Neural progenitor cell (in vitro differentiated cells): ENCODE results near the gene WDR88. TPM values are rescaled to one million over a fixed set of nuclear protein-coding genes. Genes with fewer than 3 reads are reported as not detected.

Experiments used
- DNase-seq: peaks from one replicate; pipeline ENCODE4 v3.0.0-alpha.2; 2016; ENCODE audit warnings: low spot score
- H2AFZ ChIP-seq: fragments of 200-600 bp; sonication (generic); replicated peaks from 2 replicates; pipeline ENCODE4 v1.6.1; 2016; ENCODE audit warnings: antibody characterized with exemption
- H3F3A ChIP-seq: fragments of 200-600 bp; sonication (generic); 2 replicates; pipeline ENCODE4 v1.6.1; 2016; ENCODE audit warnings: antibody characterized with exemption, low read depth
- H3K27ac ChIP-seq: fragments of 200-600 bp; sonication (generic); 2 replicates; pipeline ENCODE4 v1.5.1; 2016; ENCODE audit warnings: mild to moderate bottlenecking
- H3K27me3 ChIP-seq: fragments of 200-600 bp; sonication (generic); 2 replicates; pipeline ENCODE4 v1.6.1; 2016; ENCODE audit warnings: mild to moderate bottlenecking, moderate library complexity
- H3K36me3 ChIP-seq: fragments of 200-600 bp; sonication (generic); 2 replicates; pipeline ENCODE4 v1.5.1; 2016
- H3K4me1 ChIP-seq: fragments of 200-600 bp; sonication (generic); 2 replicates; pipeline ENCODE4 v1.6.1; 2016; ENCODE audit warnings: mixed run types
- H3K4me2 ChIP-seq: fragments of 200-600 bp; sonication (generic); 2 replicates; pipeline ENCODE4 v1.6.1; 2016
- H3K4me3 ChIP-seq: fragments of 200-600 bp; sonication (generic); 2 replicates; pipeline ENCODE4 v1.5.1; 2016
- H3K79me2 ChIP-seq: fragments of 200-600 bp; sonication (generic); 2 replicates; pipeline ENCODE4 v1.6.1; 2016; ENCODE audit warnings: low read depth
- H3K9ac ChIP-seq: fragments of 200-600 bp; sonication (generic); 2 replicates; pipeline ENCODE4 v1.6.1; 2016
- H3K9me3 ChIP-seq: fragments of 200-600 bp; sonication (generic); 2 replicates; pipeline ENCODE4 v1.5.1; 2016; ENCODE audit warnings: low read depth
- H4K20me1 ChIP-seq: fragments of 200-600 bp; sonication (generic); 2 replicates; pipeline ENCODE4 v1.6.1; 2016; ENCODE audit warnings: low read depth
- H3K27ac Mint-ChIP-seq: 3 replicates; pipeline ENCODE4 v1.8.0; 2021; ENCODE audit warnings: mixed read lengths
- H3K27me3 Mint-ChIP-seq: 2 replicates; pipeline ENCODE4 v1.8.0; 2022; ENCODE audit warnings: low read depth, mild to moderate bottlenecking, inconsistent platforms, moderate library complexity, mixed read lengths; ENCODE audit not compliant: insufficient read depth
- H3K36me3 Mint-ChIP-seq: 3 replicates; pipeline ENCODE4 v1.8.0; 2021; ENCODE audit warnings: mixed read lengths
- H3K4me1 Mint-ChIP-seq: 3 replicates; pipeline ENCODE4 v1.8.0; 2021; ENCODE audit warnings: mixed read lengths
- H3K4me3 Mint-ChIP-seq: 3 replicates; pipeline ENCODE4 v1.8.0; 2021; ENCODE audit warnings: mild to moderate bottlenecking, moderate library complexity, mixed read lengths
- H3K9me3 Mint-ChIP-seq: 3 replicates; pipeline ENCODE4 v1.8.0; 2020; ENCODE audit warnings: mixed read lengths
- CTCF ChIP-seq: fragments of 200-600 bp; sonication (generic); IDR thresholded peaks from 2 replicates; pipeline ENCODE4 v1.5.1; 2017; ENCODE audit warnings: antibody characterized with exemption, mild to moderate bottlenecking
- EZH2 ChIP-seq: fragments of 200-600 bp; sonication (generic); IDR thresholded peaks from 2 replicates; pipeline ENCODE4 v1.6.1; 2017; ENCODE audit warnings: antibody characterized with exemption, mild to moderate bottlenecking, moderate library complexity
- EZH2phosphoT487 ChIP-seq: fragments of 200-600 bp; sonication (generic); IDR thresholded peaks from 2 replicates; pipeline ENCODE4 v1.6.1; 2017; ENCODE audit warnings: antibody characterized with exemption
- total RNA-seq: library from RNA; depleted of rRNA; stranded (reverse); fragments of >200 nt; gene quantifications from 2 replicates; pipeline ENCODE4 v1.2.3, GENCODE V29; 2015; ENCODE audit warnings: low replicate concordance

WDR88 gene
- total RNA-seq, 1 donor from 2014 or later, result not detected

- no peak overlapping the region for H3K4me2 ChIP-seq
- no peaks in the 10 kb centered on the region for H3K27me3 ChIP-seq
- H3K27ac ChIP-seq, result no peak overlapping the region
- H3K79me2 ChIP-seq, result no peaks in the 10 kb centered on the region
- Mint-ChIP-seq H3K9me3 (no peaks in the 10 kb centered on the region), H3K36me3 (peaks cover 14% of the 10 kb centered on the region), H3K27ac (no peak overlapping the region), H3K4me3 (no peak overlapping the region), H3K4me1 (no peaks in the 10 kb centered on the region), H3K27me3 (peaks cover 4% of the 10 kb centered on the region)
- H3K4me3 ChIP-seq, result no peak overlapping the region
- H3K9ac ChIP-seq, result no peak overlapping the region
- H3K9me3 ChIP-seq, result no peaks in the 10 kb centered on the region
- peaks cover 5% of the 10 kb centered on the region for H3K36me3 ChIP-seq
- TF ChIP-seq CTCF (no peak), EZH2phosphoT487 (no peak), EZH2 (no peak)
- H3K4me1 ChIP-seq, result no peaks in the 10 kb centered on the region
- H4K20me1 ChIP-seq, result no peaks in the 10 kb centered on the region
- no peak for DNase-seq
- no peak overlapping the region for H2AFZ ChIP-seq
- no peaks in the 10 kb centered on the region for H3F3A ChIP-seq
Measured at GRCh38 chr19:33111587-33111986, 20.3 kb upstream of the WDR88 start.

- no peak overlapping the region for H3K4me3 ChIP-seq
- DNase-seq, result no peak
- Mint-ChIP-seq H3K4me1 (peaks cover 7% of the 10 kb centered on the region), H3K9me3 (no peaks in the 10 kb centered on the region), H3K27ac (no peak overlapping the region), H3K27me3 (peaks cover 2% of the 10 kb centered on the region), H3K36me3 (peaks cover 18% of the 10 kb centered on the region), H3K4me3 (no peak overlapping the region)
- no peaks in the 10 kb centered on the region for H3K27me3 ChIP-seq
- no peaks in the 10 kb centered on the region for H3K9me3 ChIP-seq
- peaks cover under 1% of the 10 kb centered on the region for H4K20me1 ChIP-seq
- no peak overlapping the region for H3K27ac ChIP-seq
- TF ChIP-seq EZH2 (no peak), EZH2phosphoT487 (no peak), CTCF (no peak)
- H3K79me2 ChIP-seq, result no peaks in the 10 kb centered on the region
- H3F3A ChIP-seq, result peaks cover 4% of the 10 kb centered on the region
- H3K4me1 ChIP-seq, result no peaks in the 10 kb centered on the region
- H3K9ac ChIP-seq, result no peak overlapping the region
- no peak overlapping the region for H2AFZ ChIP-seq
- peaks cover 5% of the 10 kb centered on the region for H3K36me3 ChIP-seq
- no peak overlapping the region for H3K4me2 ChIP-seq
Measured at GRCh38 chr19:33114312-33114711, 17.6 kb upstream of the WDR88 start.

GRCh38 chr19:33117501-33117900 lies 14.4 kb upstream of the WDR88 start:
- H4K20me1 ChIP-seq, result peaks cover 4% of the 10 kb centered on the region
- no peak overlapping the region for H3K27ac Mint-ChIP-seq
- H3K27ac ChIP-seq, result no peak overlapping the region
- no peak overlapping the region for H3K9ac ChIP-seq
- peaks cover 15% of the 10 kb centered on the region for H3K36me3 Mint-ChIP-seq
- TF ChIP-seq EZH2 (no peak), CTCF (no peak), EZH2phosphoT487 (no peak)
- no peaks in the 10 kb centered on the region for H3K9me3 ChIP-seq
- H3K4me2 ChIP-seq, result no peak overlapping the region
- peaks cover 7% of the 10 kb centered on the region for H3K4me1 Mint-ChIP-seq
- H3K36me3 ChIP-seq, result peaks cover 4% of the 10 kb centered on the region
- H3K4me1 ChIP-seq, result no peaks in the 10 kb centered on the region
- H3K4me3 ChIP-seq, result no peak overlapping the region
- no peak overlapping the region for H3K4me3 Mint-ChIP-seq
- H2AFZ ChIP-seq, result no peak overlapping the region
- H3K79me2 ChIP-seq, result no peaks in the 10 kb centered on the region
- no peaks in the 10 kb centered on the region for H3K9me3 Mint-ChIP-seq
- no peaks in the 10 kb centered on the region for H3K27me3 ChIP-seq
- peaks cover 8% of the 10 kb centered on the region for H3F3A ChIP-seq
- DNase-seq, result no peak
- H3K27me3 Mint-ChIP-seq, result peaks cover 3% of the 10 kb centered on the region

GRCh38 chr19:33118643-33119042 lies 13.3 kb upstream of the WDR88 start:
- Mint-ChIP-seq H3K27ac (peak overlapping the region; percentile 13), H3K4me3 (no peak overlapping the region), H3K36me3 (peaks cover 15% of the 10 kb centered on the region), H3K4me1 (peaks cover 7% of the 10 kb centered on the region), H3K27me3 (peaks cover 4% of the 10 kb centered on the region), H3K9me3 (no peaks in the 10 kb centered on the region)
- no peak overlapping the region for H3K27ac ChIP-seq
- no peak overlapping the region for H3K9ac ChIP-seq
- peaks cover 4% of the 10 kb centered on the region for H4K20me1 ChIP-seq
- no peak for DNase-seq
- no peak overlapping the region for H2AFZ ChIP-seq
- H3K4me3 ChIP-seq, result no peak overlapping the region
- no peaks in the 10 kb centered on the region for H3K27me3 ChIP-seq
- H3K9me3 ChIP-seq, result no peaks in the 10 kb centered on the region
- H3K4me2 ChIP-seq, result no peak overlapping the region
- no peaks in the 10 kb centered on the region for H3K36me3 ChIP-seq
- no peaks in the 10 kb centered on the region for H3K79me2 ChIP-seq
- no peaks in the 10 kb centered on the region for H3K4me1 ChIP-seq
- peaks cover 8% of the 10 kb centered on the region for H3F3A ChIP-seq
- no peak for TF ChIP-seq EZH2phosphoT487
- TF ChIP-seq CTCF, result no peak
- TF ChIP-seq EZH2, result no peak
